ENCODE results near the gene FBXL16.

The FBXL16 gene

DNA sequence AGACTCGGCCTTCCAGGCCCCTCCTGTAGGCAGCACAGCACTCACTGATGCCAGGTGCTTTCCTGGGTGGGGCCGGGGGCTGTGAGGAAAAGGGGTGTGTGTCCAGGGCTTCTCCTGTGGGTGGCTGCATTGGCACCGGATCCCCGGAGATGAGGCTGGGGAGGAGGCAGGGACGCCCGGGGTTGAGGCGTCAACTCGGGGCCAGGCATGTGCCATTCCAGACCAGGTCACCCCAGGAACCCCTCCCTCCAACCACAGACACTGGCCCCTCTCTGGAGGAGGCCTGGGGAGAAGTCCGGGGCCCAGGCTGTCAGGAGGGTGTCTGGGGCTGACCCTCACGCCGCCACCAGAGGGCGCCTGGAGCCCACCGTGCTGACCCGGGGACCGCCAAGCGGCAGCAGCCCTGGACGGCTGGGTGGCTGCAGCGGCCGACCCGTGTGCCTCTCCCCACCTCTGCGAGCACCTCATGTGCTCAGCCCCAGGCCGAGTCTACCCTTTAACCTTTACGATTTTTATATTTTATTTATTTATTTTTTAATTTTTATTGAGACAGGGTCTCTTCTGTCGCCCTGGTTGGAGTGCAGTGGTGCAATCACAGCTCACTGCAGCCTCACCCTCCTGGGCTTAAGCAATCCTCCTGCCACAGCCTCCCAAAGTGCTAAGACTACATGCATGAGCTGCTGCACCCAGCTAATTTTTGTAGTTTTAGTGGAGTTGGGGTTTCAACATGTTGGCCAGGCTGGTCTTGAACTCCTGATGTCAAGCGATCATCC, 6.1 kb upstream of the FBXL16 start:
- DNase-seq (ENCODE audit: extremely low read depth in 1 of 2, low read depth in 1 of 2) = no peak

DNA sequence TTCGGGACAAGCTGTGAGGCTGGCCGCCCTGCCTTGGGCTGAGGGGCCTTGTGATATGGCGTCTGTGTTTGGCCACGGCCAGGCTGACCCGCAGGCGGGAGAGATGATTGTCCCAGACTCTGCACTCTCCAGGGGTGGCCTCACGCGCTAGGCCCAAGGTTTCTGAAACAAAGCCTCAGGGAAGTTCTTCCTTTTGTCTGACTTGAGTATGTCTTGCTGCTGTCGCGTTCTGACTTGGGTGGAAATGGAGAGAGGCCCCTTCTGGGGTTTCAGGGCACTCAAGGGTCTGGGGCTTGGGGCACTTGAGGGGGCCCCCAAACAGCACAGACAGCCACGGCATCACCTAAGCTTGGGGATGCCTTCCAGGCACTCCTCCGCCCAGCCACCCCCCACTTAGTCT, 5.5 kb upstream of the FBXL16 start:
- no peak for DNase-seq (ENCODE audit: extremely low read depth in 1 of 2, low read depth in 1 of 2)

DNA sequence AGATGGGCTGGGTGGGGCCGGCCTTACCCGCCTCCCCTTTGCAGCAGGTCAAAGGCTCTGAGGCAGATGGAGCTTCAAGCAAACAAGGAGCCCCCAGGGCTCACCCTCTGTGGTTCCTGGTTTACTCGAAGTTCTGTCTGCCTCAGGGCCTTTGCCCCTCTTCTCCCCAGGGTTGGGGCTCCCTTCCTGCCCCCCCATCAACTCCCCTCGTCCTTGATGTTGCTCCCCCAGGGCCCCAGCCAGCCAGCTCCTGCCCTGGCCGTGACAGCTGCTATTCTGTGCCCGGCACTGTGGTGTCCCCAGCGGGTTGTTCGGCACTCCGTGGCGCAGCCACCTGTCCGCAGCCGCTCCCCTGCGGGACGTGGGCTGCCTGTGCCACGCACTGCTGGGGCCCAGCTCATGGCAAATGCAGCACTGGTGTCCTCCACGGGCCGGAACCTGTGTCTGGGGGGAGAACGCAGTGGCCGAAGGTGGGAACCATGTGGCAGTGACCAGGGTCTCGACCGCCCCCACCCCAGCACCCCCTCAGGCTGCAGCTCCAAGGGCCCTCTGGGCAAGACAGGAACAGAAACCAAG, 5.0 kb upstream of the FBXL16 start:
- no peak for DNase-seq (ENCODE audit: extremely low read depth in 1 of 2, low read depth in 1 of 2)

DNA sequence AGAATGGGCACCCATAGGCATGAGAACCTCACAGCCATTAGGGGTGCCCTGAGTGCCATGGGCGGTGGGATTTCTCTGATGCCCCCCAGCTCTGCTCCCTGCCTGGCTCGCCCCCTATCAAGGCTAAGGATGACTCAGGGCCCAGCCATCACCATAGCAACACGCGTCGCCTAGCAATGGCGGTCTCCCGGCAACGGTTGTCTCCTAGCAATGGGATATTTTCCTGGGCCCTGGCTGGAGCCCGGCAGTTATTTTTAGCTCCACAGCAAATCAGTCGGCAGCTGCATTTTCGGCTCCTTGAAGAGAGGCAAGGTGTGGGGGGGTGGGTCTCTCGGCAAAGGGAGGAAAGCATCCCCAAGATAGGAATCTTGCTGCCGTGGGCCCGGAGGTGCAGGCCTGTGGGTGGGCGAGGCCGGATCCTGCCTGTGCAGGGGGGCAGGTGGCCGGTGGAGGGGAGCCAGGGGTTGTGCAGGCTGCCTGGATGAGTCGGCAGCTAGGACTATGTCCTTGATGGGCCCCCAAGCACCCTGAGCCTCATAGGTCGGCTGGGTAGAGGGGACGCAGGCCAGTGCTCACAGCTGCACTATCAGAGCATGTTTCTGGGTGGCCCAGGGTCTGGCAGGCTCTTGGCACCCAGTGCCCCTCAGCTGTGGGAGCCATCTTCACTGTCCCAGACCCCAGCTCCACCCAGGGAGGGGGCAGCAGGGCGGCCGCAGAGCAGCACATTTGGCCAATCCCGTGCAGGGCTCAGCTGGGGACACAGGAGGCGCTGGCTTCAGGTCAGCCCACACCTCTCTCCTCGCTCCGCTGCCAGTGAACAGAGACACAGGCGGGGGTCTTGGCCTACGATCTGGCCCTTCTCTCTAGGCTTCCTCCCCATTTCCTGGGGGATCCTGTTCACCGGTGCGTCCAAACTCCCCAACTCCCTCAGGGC, 4.2 kb upstream of the FBXL16 start:
- no peak for DNase-seq (ENCODE audit: extremely low read depth in 1 of 2, low read depth in 1 of 2)

DNA sequence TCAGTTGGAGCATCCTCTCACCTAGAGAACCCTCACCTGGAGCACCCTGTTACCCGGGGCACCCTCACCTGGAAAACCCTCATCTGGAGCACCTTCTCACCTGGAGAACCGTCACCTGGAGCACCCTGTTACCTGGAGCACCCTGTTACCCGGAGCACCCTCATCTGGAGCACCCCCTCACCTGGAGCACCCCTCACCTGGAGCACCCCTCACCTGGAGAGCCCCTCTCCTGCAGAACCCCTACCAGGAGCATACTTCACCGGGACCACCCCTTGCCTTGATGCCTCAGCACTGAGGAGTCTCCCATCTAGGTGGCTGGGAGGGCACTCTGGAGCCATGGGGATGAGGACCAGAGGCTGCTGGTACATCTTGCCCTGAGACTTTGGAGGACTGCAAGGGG, 3.4 kb upstream of the FBXL16 start:
- no peak for DNase-seq (ENCODE audit: extremely low read depth in 1 of 2, low read depth in 1 of 2)

DNA sequence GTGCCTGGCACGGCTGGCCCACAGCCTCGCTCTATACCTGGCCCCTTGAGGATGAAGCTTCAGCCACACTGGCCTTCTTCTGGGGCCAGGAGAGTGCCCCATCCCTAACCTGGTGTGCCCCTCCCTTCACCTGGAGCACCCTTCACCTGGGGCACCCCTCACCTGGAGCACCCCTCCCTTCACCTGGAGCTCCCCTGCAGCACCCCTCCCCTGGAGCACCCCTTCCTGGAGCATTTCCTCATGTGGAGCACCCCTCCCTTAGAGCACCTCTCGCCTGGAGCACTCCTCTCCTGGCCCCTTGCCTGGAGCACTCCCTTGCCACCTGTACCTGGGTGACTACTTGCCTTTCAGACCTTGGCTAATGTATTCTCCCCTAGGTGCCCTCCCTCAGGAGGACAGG, 2.4 kb upstream of the FBXL16 start:
- no peak for DNase-seq (ENCODE audit: extremely low read depth in 1 of 2, low read depth in 1 of 2)

DNA sequence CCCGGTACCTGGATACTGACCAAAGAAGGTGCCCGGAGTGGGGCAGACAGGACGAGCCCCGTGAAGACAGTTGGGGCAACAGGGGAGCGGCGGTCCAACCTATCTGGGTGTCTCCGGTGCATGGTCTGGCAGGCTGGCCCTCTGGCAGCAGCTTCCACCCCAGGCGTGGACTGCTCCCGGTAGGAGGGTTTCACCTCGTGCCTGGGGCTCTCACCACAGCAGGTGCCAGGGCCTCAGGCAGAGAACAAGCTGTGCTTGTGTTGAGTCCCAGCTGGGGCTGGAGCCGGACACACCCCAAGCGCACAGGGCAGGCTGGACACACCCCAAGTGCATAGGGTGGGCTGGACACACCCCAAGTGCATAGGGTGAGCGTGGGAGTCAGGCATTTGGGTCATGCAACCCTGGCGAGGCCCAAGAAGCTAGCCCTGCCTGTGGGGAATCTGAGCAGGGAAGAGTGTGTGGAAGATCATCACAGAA, 1.5 kb upstream of the FBXL16 start:
- no peak for DNase-seq (ENCODE audit: extremely low read depth in 1 of 2, low read depth in 1 of 2)

DNA sequence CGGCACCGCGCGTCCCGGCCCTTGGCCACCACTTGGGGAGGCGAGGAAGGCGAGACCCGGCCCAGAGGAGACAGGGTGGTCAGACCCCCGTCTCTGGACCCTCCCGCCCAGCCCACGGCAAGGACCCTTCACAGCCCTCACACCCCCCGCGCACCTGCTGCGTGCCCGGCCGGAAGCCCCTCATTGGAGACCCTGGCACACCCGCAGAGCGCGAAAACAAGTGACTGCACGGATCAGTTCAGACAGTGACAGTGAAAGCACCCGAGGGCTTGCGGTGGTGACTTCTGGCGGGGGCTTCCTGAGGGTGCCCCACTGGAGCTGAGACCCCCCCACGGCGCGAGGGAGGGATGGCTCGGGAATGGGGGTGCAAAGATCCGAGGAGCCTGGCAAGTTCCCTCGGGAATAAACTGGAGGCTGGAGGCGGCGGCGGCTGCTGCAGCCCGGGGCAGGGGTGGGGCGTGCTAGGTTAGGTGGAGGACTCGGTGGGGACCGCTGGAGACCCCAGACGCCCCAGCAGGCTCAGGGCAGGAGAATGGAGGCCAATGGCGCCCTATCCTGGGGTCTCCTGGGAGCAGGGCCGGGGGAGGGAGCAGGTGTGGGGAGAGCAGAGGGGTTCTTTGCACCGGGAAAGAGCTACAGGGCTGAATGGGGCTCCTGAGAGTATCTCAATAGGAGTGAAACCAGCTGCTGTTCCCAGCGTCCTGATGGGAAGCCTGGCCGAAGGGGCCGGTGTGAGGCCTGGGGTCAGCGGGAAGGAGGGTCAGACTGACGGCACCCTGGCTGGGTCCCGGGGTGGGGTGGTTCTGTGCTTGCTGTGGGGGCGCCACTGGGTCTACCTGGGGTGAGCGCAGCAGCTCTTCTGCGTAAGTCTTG, 824 bp upstream of the FBXL16 start:
- DNase-seq (ENCODE audit: extremely low read depth in 1 of 2, low read depth in 1 of 2) = no peak

DNA sequence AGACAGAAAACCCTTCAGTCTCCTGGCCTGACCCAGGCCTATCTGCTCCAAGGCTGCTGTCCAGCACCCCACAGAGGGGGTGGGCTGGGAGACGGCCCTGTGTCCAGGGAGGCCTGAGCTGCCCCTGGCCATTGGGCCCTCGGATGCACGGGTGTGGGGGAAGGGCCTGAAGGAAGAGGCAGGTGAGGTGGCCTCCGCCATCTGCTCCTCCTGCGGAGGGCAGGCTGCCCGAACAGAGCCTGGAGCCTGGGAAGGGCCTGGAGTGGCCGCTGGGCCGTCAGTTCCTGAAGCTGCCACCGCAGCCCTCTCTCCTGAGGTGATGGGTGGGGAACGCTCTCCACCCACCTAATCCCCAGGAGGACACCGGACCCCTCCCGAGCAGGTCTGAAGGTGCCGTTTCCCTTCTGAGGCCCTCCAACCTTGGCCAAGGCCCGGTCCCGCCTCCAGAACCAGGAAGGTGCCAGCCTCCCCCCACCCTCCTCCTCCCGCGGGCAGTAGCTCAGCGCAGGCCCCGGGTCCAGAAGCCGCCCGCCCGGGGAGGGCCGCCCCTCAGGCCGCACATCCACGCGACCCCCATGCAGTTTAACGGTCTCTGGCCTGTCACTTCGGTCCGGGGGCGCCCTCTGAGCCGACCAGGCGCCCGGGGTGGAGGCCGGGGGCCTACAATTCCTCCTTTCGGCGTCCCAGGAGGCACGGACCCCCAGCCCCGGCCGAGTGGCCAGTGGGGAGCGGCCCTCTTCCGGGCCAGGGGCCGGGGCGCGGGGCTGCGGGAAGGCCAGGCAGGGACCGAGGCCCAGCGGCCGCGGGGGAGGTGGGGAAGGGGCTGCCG, 835 bp downstream of the FBXL16 start:
- DNase-seq (ENCODE audit: extremely low read depth in 1 of 2, low read depth in 1 of 2) = no peak

DNA sequence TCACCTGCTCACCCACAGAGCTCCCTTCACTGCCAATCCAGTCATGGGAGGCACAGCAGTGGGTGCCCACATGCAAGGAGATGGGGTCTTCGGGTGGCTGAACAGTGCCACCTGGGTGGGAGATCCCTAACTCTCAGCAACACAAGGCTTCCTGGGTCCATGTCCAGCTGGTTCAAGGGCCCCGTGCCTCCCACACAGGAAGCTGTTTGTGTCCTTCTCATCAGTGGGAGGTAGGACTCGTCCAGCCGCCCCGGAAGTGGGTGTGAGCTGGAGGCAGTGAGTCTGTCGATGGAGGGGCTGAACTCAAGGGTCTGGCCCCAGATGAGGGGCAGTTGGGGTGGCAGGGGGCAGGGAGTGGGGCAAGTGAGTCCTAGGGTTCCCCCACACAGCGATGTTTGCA, 1.6 kb downstream of the FBXL16 start:
- no peak for DNase-seq (ENCODE audit: extremely low read depth in 1 of 2, low read depth in 1 of 2)

DNA sequence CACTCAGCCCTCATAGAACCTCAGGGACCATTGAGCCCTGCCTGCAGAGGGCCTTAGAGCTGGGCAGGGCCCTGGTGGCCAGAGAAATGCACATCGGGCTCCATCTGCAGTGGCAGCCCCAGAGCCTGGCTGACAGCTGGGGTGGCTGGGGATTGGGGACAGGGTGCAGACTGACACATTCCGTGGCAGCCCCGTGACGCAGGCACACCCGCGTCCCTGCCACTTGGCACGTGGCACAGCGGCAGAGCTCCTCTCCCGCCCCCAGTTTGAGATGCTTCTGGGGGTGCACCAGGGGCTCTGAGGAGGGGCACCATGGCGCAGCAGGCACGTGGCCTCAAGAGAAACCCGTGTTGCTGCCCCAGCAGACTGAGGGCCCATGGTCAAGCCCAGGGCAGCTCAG, 2.2 kb downstream of the FBXL16 start:
- no peak for DNase-seq (ENCODE audit: extremely low read depth in 1 of 2, low read depth in 1 of 2)

DNA sequence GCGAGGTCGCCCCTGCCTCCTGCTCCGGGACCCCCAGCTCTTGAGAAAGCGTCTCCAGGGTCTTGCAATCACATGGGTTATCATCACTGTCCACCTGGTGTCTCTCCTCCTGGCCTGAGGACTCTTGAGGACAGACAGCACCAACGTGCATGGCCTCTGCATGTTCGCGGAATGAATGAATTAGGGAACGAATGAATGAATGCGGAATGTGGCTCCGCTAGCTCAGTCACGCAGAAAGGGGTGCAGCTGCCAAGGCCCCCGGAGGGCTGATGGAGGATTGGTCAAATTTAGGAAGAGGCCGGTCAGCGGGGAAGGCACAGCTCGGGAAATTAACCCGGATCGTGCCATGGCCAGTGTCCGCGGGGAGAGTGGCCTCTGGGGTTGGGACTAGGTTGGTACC, 3.3 kb downstream of the FBXL16 start:
- no peak for DNase-seq (ENCODE audit: extremely low read depth in 1 of 2, low read depth in 1 of 2)

DNA sequence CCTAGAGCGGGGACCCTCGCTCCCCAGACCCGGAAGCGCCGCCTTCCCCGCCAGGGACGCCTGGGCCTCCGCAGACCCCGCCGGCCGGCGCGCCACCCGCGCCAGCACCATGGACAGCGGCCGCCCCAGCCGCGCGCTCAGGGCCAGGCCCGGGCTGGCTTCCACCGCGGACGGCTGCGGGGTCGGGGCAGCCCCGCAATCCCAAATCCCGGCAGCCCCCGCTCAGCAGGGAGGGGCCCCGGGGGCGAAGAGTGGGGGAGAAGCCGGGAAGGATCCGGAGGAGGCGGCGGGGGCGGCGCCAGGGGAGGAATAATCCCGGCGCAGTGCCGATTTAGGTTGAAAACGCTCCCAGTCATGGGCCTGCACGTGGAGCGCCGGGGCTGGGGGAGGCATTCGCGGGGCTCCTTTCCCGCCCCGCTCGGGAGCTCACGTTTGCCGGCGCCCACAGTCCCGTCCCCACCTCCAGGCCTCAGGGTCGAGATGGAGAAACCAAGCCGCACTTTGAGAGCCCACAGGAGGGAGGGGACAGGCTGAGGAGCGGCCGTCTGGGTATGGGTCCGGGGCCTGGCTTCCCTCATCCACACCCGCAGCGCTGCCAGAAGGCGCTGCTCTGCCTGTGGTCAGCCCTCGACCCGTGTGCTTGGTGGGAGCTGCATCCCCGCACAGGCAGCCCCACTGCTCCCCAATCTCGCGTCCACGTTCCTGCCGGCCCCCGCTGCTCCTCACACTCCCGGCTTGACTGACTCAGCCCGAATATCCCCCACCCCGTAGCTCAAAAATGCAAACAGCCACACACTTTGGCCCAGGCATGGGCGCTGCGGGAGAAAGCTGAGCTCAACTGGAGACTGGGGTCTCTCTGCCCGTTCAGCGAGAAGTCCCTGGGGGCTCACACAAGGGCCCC, 4.7 kb downstream of the FBXL16 start:
- no peak for DNase-seq (ENCODE audit: extremely low read depth in 1 of 2, low read depth in 1 of 2)

DNA sequence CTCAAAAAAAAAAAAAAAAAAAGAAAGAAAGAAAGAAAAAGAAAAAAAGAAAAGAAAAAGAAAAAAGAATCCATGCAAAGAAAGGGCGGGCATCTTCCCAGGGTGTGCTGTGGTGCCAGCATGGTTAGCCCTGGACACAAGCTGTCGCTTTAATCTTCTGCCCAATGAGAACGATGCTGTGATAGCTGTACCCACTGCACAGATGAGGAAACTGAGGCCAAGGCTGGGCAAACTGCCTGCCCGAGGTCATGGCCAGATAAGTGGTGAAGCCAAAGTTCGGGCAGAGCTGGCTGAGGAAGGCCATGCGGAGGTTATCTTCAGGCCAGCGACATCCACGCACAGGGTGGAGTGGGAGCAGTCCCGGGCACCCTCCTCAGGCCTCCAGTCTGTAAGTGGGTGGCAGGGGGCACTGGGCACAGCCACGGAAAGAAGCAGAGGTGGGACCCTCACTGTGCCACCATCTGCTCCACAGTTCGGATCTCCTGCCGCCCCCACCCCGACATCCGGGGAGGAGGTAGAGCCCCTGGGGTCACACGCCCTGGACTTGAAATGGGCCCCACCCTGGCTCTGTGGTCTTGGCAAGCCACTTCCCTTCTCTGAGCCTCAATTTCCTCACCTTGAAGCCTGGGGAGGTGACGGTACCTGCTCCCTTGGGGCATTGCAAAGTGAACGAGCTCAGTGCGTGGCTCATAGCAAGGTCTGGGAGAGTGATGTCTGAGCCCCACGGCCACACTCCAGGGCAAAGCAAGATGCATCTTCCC, 6.5 kb downstream of the FBXL16 start:
- DNase-seq (ENCODE audit: extremely low read depth in 1 of 2, low read depth in 1 of 2) = no peak

DNA sequence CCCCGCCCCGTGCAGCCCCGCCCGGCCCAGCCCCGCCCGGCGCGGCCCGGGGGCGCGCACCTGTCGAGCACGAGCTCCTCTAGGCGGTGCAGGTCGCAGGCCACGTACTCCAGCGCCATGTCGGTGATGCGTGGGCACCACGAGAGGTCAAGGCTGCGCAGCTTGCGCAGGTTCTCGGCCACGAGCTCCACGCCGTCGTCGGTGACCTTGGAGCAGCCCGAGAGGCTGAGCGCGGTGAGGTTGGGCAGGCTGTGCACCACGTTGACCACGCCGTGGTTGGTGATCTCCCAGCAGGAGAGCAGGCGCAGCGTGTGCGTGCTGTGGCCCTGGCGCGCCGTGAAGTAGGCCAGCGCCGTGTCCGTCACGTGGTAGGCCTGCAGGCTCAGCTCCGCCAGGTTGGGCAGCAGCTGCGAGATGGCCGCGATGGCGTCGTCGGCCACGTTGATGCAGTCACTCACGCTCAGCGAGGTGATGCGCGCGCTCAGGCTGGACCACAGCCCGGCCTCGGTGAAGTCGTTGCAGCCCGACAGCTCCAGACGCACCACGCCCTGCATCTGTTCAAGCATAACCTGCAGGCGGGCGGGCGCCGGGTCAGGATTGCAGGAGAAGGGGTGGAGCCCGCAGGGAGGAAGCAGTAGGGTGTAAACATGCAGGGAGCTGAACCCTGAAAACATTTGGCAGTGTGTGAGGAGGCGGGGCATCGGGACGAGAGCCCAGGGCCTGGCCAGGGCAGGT, 10.1 kb downstream of the FBXL16 start:
- DNase-seq (ENCODE audit: extremely low read depth in 1 of 2, low read depth in 1 of 2) = peak in 1 of 2 donors; percentile 56

DNA sequence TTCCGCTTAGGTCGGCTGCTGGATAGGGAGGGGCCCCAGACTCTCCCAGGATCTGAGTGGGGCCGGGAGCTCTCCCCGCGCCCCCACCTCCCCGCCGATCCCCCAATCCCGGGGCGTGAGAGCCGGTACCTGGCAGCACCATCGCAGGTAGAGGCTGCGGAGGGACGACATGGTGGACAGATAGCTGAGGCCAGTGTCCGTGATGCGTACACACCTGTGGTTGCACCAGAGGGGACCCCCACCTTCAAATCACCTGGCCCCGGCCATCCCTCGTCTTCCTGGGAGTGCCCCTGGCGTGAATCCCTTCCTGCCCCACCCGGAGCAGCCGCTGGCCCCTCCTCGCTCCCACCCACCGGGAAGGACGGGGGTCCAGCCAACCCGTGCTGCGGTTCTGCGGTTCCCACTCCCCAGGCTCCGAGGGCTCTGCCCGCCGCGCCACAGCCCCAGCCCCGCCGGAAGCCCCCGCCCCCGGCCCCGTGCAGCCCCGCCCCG, 10.7 kb downstream of the FBXL16 start:
- no peak for DNase-seq (ENCODE audit: extremely low read depth in 1 of 2, low read depth in 1 of 2)

DNA sequence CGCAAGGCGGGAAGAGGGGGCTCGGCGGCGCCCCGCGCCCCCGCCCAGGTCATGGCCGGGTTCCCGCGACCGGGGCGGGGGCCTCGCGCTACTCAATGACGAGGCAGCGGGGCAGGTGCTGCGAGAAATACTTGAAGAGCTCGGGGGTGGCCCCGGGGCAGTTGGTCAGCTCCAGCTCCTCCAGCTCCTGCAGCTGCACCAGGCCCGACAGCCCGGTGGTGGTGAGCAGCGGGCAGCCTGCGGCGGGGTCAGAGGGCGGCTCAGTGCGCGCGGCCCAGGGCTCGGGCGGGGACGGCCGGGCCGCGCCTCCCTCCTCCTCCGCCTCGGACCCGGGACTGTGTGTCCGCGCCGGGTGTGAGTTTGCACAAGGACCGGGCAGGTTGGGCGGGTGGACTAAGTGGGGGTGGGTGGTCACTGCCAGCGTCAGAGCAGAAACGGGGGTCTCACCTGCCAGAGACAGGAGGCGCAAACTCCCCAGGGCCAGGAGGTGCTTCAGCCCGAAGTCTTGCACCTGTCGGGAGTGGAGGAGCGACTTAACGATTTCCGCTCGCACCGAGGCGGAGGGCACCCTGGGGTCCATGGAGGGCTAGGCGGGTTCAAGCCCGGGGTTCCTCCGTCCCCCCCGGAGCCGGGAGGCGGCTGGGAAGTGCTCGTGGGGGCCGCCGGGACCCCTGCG, 11.3 kb downstream of the FBXL16 start:
- DNase-seq (ENCODE audit: extremely low read depth in 1 of 2, low read depth in 1 of 2) = no peak

Measured in stimulated activated CD8-positive, alpha-beta memory T cell treated with anti-CD3 and anti-CD28 coated beads, Interleukin-7, amount 100 ng/mL, for 48 hours (primary cell).